Stimulated activated CD4-positive, alpha-beta T cell treated with anti-CD3 and anti-CD28 coated beads, Interleukin-4, amount 100 ng/mL, for 24 hours (primary cell): ENCODE data around the gene MARCHF9.
"Not testable (repeated sequence)": the region's sequence is repeated elsewhere in the genome, so short reads cannot be mapped to it uniquely, and the experiment has no call there.

ENCODE experiments used
- DNase-seq: peaks from one replicate; pipeline ENCODE4 v3.0.0-alpha.2; 2020

The MARCHF9 gene

GRCh38 chr12:57772429-57773322 lies 17.8 kb downstream of the MARCHF9 start, which contains the start of gene EEF1AKMT3:
TSS of gene EEF1AKMT3 (plus strand) at chr12:57772614. CDS start at chr12:57772725, 111 bp downstream.
- DNase-seq, result peak; percentile 49

- not testable (repeated sequence) for DNase-seq
Observed at GRCh38 chr12:57774634-57775033, 19.7 kb downstream of the MARCHF9 start.

- no peak for DNase-seq
Observed at GRCh38 chr12:57775044-57775443, 20.1 kb downstream of the MARCHF9 start.

DNA sequence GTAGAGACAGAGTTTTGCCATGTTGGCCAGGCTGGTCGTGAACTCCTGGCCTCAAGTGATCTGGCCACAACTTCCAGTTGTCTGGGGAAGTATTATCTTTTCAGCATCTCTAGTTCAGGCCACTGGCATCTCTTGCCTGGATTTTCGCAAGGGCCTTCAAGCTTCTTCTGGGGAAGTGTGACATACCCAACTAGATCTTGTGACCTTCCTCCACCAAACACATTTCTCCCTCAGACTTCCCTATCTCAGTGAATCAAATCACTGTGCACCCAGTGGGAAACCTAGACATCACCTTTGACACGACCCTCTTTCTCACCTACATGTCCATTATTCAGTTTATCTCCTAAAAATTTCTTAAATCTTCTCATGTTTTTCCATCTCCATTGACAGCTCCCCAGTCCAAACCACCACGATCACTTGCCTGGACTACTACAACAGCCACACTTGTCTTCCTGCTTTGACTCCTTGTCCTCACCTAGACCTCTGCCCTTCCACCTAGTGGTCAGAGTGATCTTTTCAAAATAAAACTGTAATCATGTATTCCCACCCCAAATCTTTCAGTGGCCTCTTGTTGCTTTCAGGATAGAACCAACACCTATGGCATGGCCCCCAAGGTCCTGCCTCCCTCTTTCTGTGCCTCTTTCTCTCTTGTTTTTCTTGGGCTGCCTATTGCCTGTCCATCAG lies 20.8 kb downstream of the MARCHF9 start:
- DNase-seq, result no peak

- DNase-seq, result no peak
Observed at GRCh38 chr12:57776247-57776587, 21.3 kb downstream of the MARCHF9 start.

GRCh38 chr12:57777367-57777766 lies 22.5 kb downstream of the MARCHF9 start:
- DNase-seq, result no peak

DNA sequence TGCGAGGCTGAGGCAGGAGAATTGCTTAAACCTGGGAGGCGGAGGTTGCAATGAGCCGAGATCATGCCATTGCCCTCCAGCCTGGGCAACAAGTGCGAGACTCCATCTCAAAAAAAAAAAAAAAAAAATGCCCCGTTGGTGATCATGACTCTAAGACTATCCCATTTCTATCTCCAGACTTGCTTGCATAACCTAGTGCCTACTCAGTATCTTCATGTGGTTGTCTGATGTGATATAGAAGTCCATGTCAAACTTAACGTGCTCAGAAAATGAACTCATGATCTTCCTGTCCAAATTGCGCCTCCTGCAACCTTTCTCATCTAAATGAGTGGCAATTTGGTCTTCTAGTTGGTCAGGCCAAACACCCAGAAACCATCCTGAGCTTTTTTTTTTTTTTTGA lies 23.0 kb downstream of the MARCHF9 start:
- DNase-seq, result no peak

- no peak for DNase-seq
Observed at GRCh38 chr12:57779736-57780135, 24.8 kb downstream of the MARCHF9 start.

DNA sequence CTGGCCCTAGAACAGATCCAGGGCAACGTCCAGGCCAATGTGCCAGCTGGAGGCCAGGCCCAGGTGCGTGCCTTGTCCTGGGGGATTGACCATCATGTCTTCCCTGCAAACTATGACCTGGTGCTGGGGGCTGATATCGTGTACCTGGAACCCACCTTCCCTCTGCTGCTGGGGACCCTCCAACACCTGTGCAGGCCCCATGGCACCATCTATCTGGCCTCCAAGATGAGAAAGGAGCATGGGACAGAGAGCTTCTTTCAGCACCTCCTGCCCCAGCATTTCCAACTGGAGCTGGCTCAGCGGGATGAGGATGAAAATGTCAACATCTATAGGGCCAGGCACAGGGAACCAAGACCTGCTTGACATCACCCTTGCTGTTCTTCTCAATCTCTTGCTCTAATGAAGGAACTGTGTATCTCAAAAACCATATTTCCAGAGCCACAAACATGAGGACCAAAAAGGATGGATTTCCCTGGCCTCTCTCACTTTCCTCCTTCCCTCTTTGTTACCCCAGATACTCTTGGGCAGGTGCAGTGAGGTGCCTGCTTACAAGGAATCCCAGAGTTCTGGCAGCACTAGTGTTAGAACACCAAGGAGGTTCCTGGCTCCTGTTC lies 25.5 kb downstream of the MARCHF9 start:
- no peak for DNase-seq

- DNase-seq, result no peak
Observed at GRCh38 chr12:57781244-57781643, 26.3 kb downstream of the MARCHF9 start.

- no peak for DNase-seq
Observed at GRCh38 chr12:57781801-57782200, 26.9 kb downstream of the MARCHF9 start.

DNA sequence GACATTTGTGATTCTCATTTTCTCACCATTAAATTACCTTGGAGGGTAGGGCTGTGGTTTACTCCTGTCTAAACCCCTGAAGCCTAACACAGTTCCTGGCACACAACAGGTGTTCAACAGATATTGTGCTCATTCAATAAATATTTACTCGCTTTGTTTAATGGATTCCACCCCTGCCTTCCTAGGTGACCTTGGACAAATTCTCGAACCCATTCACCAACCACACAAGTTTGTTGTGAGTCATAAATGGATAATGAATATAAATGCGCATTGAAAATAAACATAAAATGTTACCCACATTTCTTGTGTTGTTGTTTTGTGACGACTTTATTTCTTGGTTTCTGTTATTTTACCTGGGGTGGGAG lies 27.3 kb downstream of the MARCHF9 start:
- DNase-seq, result no peak

DNA sequence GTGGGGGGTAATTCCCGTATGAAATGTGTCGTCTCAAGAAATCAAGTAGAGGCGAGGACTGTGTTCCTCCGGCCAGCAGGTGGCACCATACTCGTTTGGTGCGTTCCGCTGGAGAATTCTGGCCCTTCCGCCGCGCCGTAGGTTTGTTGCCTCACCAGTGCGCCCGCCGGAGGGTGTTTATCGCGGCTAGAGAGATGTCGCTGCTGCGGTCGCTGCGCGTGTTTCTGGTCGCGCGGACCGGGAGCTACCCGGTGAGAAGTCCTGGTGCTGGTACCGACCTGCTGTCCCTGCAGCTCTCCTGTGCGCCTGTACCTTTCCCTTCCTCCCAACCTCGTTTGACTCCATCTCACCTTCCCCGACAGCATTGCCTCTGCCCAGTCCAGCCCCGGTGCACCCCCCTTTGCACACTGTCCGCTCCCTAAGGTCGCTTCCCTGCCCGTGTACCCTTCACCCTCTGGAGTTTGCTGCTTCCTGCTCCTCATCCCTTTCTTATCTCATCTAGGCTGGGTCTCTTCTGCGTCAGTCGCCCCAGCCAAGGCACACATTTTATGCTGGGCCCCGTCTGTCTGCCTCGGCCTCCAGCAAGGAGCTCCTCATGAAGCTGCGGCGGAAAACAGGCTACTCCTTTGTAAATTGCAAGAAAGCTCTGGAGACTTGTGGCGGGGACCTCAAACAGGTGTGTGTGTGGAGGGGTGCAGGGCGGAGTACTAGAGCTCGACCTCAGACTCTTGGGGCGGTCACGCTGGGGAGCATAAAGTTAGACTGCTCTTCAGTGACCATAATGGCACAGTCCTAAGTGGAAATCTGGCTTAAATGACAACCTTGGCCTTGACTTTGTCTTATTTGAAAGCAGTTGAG lies 27.9 kb downstream of the MARCHF9 start, which contains the start of gene TSFM:
TSFM (plus strand) TSS at position 180 of the 858 bp plus-strand sequence; CDS start at position 195, 15 bp downstream.
- peak; percentile 98 for DNase-seq

GRCh38 chr12:57783466-57783801 lies 28.5 kb downstream of the MARCHF9 start:
- DNase-seq, result no peak

DNA sequence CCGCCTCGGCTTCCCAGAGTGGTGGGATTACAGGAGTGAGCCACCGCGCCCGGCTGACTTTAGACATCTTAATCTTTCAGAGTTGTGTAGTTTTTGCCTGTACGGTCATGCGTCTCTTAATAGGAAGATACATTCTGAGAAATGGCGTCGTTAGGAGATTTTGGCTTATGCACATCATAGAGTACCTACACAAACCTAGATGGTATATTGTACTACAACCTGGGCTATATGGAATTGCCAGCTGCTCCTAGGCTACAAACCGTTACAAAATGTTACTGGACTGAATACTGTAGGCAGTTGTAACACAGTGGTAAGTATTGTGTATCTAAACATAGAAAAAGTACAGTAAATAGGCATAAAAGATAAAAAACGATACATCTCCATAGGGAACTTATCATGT lies 29.0 kb downstream of the MARCHF9 start:
- DNase-seq, result no peak

DNA sequence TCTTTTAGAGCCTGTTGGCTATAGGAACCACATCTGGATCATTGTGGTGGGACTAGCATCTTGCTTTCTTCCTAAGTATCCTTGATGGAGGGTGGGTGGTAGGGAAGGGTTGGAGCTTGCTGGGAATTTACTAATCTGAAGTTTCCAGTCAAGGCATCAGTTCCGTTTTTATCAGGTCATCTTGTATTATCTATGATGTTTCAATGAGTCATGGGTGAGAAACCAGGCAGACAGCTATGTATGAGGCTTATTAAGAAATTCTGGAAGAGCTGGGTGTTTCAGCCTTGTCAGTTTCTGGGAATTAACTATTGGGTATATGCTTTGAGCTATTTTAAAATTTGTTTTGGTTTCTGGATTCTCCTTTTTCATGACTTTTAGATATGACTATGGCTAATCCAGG lies 39.0 kb downstream of the MARCHF9 start:
- DNase-seq, result no peak

DNA sequence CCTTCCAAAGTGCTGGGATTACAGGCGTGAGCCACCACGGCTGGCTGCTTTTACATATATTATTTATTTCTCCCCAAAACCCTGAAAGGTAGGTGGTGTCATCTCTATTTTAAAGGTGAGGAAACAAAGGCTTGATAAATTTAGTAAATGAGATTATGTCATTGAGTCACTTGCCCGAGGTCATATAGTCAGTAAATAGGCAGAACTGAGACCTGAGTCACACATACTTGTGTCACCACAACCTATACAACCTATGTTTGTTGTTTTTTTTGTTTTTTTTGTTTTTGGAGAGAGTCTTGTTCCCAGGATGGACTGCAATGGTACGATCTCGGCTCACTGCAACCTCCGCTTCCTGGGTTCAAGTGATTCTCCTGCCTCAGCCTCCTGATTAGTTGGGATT lies 40.5 kb downstream of the MARCHF9 start:
- no peak for DNase-seq

GRCh38 chr12:57796996-57797395 lies 42.1 kb downstream of the MARCHF9 start:
- DNase-seq, result no peak

GRCh38 chr12:57797933-57798332 lies 43.0 kb downstream of the MARCHF9 start:
- DNase-seq, result no peak

DNA sequence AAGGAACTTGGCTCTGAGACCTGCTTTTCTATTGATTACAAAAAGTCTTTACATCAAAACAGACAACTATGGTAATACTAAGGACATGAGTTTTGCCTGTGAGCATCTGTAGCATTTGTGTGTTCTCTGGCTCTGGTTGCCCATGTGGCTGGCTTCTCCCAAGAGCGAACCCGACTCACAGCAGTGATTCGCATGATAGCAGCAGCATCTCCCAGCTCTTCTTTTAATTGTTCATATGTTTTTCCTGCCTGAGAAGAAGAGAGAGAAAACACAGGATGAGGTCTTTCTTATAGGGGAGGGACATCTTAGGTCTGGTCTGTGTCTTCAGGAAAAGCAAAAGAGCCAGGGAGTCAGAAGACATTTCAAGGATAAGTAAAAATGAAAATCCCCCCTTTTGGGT lies 46.1 kb downstream of the MARCHF9 start:
- no peak for DNase-seq

DNA sequence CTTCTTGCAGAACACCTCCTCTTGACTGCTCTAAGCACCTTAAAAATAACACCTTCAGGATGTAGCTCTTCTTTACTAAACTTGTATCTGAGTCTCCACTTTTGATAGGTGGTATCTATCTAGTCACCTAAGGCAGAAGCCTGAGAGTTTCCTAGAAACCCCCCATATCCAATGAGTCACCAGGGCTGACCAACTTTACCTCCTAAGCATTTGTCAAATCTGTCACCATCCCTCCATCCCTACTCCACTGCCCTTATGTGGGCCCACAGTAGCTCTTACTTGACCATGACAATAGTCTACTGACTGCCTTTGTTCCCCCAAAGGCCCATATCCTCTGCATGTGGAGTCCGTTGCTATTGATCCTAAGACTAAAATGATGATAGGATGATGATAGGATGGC lies 47.7 kb downstream of the MARCHF9 start:
- DNase-seq, result no peak

GRCh38 chr12:57803319-57803893 lies 48.5 kb downstream of the MARCHF9 start:
- peak; percentile 23 for DNase-seq

- no peak for DNase-seq
Observed at GRCh38 chr12:57806677-57807076, 51.8 kb downstream of the MARCHF9 start.
